HG03520 (cell line): ENCODE results near the gene CPTP.

Experiments used
- ATAC-seq: cut with Tn5 transposase; IDR thresholded peaks from one replicate; pipeline ENCODE4 v1.9.1; 2021; ENCODE audit warnings: mild to moderate bottlenecking, moderate library complexity; ENCODE audit not compliant: unreplicated experiment

Gene CPTP

GRCh38 chr1:1317420-1317819 is 7.2 kb upstream of the CPTP start:
- ATAC-seq, result no peak

DNA sequence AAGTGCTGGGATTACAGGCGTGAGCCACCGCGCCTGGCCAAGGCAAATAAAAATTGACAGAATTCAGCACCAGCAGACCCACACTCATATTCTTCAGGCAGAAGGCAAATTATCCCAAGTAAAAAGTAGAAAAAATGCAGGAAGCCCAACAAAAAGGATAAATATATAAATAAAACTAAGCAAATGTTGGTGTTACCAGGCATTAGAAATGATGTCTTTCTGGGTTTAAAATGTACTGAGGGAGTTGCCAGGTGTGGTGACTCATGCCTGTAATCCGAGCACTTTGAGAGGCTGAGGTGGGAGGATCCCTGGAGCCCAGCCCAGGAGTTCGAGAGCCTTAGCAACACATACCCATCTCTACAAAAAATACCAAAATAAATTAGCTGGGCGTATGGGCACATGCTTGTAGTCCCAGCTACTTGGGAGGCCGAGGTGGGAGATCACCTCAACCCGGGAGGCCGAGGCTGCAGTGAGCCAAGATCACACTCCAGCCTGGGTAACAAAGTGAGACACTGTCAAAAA is 6.4 kb upstream of the CPTP start:
- no peak for ATAC-seq

DNA sequence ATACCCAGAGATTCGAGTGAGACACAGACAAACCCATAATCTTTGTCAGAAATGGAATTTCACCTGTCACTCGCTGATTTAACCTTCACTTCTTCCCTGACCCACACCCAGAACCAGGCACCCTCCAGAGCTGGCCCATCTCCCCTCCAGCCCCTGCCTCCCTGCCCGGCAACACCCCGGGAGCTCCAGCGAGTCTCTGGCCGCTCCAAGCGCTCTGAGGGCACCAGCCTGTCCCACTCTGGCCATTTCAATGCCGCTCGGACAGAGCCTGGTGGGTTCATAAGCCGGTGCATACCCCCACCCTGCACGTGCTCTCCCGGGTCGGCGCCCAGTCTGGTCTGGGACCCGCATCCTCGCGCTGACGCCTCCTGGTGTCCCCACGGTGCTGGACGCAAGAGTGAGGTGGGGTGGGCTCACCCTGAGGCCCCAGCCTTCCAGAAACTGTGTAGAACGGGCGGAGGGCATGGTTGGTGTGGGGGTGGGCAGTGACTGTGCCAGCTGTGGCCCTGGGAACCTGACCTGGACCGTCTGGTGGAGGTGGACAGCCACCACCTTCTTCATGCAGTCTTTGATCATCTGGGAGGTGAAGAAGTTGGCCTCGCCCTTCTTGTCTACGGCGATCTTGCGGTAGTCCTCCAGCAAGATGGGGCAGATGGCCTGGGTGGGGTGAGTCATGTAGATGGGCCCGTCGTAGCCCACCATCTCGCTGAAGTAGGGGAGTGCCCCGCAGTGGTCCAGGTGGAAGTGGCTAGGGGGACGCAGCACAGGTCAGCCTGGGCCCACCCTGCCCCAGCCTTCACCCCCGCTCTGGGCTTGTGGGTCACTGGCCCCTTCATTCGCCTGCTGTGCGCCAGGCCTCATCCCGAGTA is 5.6 kb upstream of the CPTP start:
- ATAC-seq, result no peak

DNA sequence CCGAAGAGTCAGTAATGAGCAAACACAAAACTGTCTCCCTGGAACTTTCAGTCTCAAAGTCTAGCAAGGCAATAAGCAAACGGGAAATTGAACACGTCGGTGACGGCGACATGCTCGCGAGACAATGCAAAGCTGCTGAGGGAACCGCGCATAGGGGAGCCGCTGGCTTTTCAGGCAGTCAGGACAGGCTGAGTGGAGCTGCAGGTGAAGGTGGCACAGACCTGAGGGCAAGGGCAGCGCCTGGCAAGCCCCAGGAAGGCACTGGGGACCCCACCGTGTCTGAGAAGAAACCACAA is 5.0 kb upstream of the CPTP start:
- no peak for ATAC-seq

GRCh38 chr1:1320666-1321448 is 3.7 kb upstream of the CPTP start:
- no peak for ATAC-seq

DNA sequence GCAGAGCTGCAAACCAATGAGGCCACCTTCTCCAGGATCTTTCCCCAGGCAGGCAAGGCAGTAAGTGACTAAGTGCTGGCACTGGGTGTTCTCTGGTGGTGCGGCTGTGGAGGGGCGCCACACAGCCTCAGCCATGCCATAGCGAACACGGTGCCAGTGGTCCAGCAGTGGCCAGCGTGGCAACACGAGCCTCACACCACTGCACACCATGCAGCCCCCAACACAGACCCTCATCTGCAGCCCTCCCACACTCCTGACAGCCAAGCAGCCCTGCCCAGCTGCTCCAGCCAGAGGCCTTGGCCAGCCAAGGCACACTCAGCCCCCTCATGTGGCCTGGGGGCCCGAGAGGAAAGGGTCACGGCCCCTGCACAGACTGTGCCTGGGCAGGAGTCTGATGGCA is 3.1 kb upstream of the CPTP start:
- ATAC-seq, result no peak

- ATAC-seq, result no peak
Measured at GRCh38 chr1:1322418-1322817, 2.2 kb upstream of the CPTP start.

GRCh38 chr1:1322952-1323351 is 1.6 kb upstream of the CPTP start:
- ATAC-seq, result no peak

GRCh38 chr1:1324084-1324523 is 498 bp upstream of the CPTP start:
- ATAC-seq, result no peak

- ATAC-seq, result no peak
Measured at GRCh38 chr1:1325288-1326074, 879 bp downstream of the CPTP start.

- no peak for ATAC-seq
Measured at GRCh38 chr1:1326075-1326605, 1.5 kb downstream of the CPTP start.

DNA sequence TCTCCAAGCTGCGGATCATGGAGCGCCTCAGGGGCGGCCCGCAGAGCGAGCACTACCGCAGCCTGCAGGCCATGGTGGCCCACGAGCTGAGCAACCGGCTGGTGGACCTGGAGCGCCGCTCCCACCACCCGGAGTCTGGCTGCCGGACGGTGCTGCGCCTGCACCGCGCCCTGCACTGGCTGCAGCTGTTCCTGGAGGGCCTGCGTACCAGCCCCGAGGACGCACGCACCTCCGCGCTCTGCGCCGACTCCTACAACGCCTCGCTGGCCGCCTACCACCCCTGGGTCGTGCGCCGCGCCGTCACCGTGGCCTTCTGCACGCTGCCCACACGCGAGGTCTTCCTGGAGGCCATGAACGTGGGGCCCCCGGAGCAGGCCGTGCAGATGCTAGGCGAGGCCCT is 2.7 kb downstream of the CPTP start:
- ATAC-seq, result no peak

DNA sequence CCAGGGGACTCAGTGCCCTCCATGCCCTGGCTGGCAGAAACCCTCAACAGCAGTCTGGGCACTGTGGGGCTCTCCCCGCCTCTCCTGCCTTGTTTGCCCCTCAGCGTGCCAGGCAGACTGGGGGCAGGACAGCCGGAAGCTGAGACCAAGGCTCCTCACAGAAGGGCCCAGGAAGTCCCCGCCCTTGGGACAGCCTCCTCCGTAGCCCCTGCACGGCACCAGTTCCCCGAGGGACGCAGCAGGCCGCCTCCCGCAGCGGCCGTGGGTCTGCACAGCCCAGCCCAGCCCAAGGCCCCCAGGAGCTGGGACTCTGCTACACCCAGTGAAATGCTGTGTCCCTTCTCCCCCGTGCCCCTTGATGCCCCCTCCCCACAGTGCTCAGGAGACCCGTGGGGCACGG is 3.7 kb downstream of the CPTP start:
- ATAC-seq, result no peak

DNA sequence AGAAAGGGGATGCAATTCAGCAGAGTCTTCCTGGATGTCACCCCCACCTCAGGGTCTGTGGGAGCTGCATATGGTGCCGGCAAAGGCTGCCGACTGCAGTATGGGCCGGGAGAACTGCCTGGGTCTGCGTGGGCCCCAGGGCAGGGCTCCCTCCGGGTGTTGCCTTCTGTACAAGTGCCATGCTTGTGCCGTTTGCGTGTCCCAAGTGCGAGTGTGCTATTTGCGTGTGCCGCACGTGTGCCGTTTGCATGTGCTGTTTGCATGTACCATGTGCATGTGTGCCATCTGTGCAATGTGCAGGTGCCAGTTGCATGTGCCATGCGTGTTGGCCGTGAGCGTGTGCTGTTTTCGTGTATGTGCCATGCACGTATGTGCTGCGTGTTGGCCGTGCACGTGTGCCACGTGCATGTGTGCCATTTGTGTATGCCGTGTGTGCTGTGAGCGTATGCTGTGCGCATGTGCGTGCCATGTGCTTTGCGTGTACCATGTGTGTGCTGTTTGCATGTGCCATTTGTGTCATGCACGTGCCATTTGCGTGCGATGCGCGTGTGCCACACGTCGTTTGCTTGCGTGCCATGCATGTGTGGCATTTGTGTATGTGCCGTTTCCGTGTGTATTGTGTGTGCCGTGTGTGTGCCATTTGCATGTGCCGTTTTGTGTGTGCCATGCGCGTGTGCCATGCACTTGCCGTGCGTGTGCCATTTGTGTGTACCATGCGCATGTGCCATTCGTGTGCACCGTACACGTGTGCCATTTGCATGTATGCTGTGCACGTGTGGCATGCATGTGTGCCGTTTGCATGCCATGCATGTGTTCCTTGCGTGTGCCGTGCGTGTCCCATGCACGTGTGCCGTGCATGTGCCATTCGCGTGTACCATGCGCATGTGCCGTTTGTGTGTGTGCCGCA is 5.0 kb downstream of the CPTP start:
- no peak for ATAC-seq

DNA sequence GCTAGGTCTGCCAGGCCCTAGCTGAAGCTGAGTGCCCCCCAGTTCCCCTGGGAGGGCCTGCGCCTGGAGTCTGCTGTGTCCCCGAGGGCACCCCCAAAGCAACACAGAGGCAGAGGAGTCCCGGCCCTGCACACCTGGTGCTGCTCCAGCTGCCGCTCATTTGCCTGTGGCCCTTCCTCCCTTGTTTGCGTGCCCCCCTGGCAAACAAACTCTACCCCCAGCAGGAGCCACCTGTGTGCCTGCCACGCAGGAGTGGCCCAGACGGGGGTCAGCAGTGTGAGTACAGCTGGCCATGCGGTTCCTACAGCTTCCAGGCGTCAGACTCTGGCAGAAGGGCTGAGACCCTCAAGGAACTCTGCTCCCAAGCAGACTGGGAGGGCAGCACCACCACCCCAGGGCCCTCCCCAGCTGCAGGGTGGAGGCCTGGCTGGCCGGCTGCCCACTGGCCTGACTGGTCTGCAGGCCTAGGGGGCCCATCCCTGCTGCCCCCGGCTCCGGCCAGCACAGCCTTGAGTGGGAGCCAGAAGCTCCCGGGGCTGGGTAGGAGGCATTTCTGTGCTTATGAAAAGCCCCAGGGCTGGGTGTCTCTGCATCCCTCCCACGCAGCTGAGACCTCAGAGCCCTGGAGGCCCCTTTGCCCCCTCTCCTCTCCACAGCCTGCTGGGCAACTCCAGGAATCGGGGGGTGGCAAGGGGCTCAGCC is 5.9 kb downstream of the CPTP start:
- ATAC-seq, result no peak

- ATAC-seq, result no peak
Measured at GRCh38 chr1:1331068-1331965, 6.7 kb downstream of the CPTP start, which contains the start of gene TAS1R3. Gene TAS1R3 (plus strand): TSS chr1:1331280. CDS start chr1:1331346, 66 bp downstream.

- ATAC-seq, result no peak
Measured at GRCh38 chr1:1332031-1332755, 7.6 kb downstream of the CPTP start.
